GM12878 (cell line): ENCODE results near the gene LTBP4.

Experiments used
- BHLHE40 ChIP-seq, 2 experiments: fragments of 450-650 bp in 1 of 2; IDR thresholded peaks; 2 replicates each; pipeline ENCODE4 v1.6.1; 2011 to 2017; ENCODE audit warnings: low read depth in 2 of 2, borderline replicate concordance in 1 of 2, improper control_type of control experiment in 1 of 2, low read length in 1 of 2, mild to moderate bottlenecking in 1 of 2
- CHD2 ChIP-seq: IDR thresholded peaks from 2 replicates; pipeline ENCODE4 v1.6.1; 2011; ENCODE audit warnings: low read depth, low read length, improper control_type of control experiment, borderline replicate concordance
- POLR2A ChIP-seq: IDR thresholded peaks from 2 replicates; pipeline ENCODE4 v1.6.1; 2011; ENCODE audit warnings: low read depth, mild to moderate bottlenecking, low read length
- RFX5 ChIP-seq: IDR thresholded peaks from 2 replicates; pipeline ENCODE4 v1.6.1; 2011; ENCODE audit warnings: low read depth, low read length, improper control_type of control experiment
- SIN3A ChIP-seq: IDR thresholded peaks from 2 replicates; pipeline ENCODE4 v1.6.1; 2012; ENCODE audit warnings: low read depth, low read length, improper control_type of control experiment
- SPI1 ChIP-seq: IDR thresholded peaks from 2 replicates; pipeline ENCODE4 v1.6.1; 2011; ENCODE audit warnings: low read depth, mild to moderate bottlenecking, low read length, moderate library complexity, borderline replicate concordance; ENCODE audit not compliant: insufficient read depth
- TAF1 ChIP-seq: IDR thresholded peaks from 2 replicates; pipeline ENCODE4 v1.6.1; 2011; ENCODE audit warnings: mild to moderate bottlenecking, low read depth, low read length, borderline replicate concordance
- ZBTB40 ChIP-seq: fragments of 450-650 bp; IDR thresholded peaks from 2 replicates; pipeline ENCODE4 v1.6.1; 2016; ENCODE audit warnings: mild to moderate bottlenecking, moderate library complexity, borderline replicate concordance
- TF ChIP-seq, protein P1 (sequence below), 3 experiments: IDR thresholded peaks in 2 of 3; conservative IDR thresholded peaks in 1 of 3; 2 replicates each; pipeline ENCODE4 v1.5.1; 2011; ENCODE audit warnings: low read depth in 3 of 3, low read length in 3 of 3, mild to moderate bottlenecking in 3 of 3, control low read depth in 2 of 3, moderate library complexity in 2 of 3, inconsistent platforms in 1 of 3, mixed read lengths in 1 of 3; ENCODE audit not compliant: control insufficient read depth in 2 of 3, insufficient read depth in 1 of 3; ENCODE audit errors: extremely low read depth in 1 of 3
- TF ChIP-seq, protein P2 (sequence below): IDR thresholded peaks from 2 replicates; pipeline ENCODE4 v1.6.1; 2012; ENCODE audit warnings: mild to moderate bottlenecking, low read depth, low read length

GRCh38 chr19:40553885-40554857 lies 47.0 kb upstream of the LTBP4 start:
- TF ChIP-seq ZBTB40 (no peak), TAF1 (no peak), CHD2 (no peak), RFX5 (no peak), SIN3A (no peak), POLR2A (no peak), BHLHE40 (IDR thresholded peaks at IDR 0.05; ENCODE audit: borderline replicate concordance in 1 of 2, low read depth in 2 of 2, low read length in 1 of 2) (no peak), SPI1 (no peak)
- TF ChIP-seq, protein P1, sequence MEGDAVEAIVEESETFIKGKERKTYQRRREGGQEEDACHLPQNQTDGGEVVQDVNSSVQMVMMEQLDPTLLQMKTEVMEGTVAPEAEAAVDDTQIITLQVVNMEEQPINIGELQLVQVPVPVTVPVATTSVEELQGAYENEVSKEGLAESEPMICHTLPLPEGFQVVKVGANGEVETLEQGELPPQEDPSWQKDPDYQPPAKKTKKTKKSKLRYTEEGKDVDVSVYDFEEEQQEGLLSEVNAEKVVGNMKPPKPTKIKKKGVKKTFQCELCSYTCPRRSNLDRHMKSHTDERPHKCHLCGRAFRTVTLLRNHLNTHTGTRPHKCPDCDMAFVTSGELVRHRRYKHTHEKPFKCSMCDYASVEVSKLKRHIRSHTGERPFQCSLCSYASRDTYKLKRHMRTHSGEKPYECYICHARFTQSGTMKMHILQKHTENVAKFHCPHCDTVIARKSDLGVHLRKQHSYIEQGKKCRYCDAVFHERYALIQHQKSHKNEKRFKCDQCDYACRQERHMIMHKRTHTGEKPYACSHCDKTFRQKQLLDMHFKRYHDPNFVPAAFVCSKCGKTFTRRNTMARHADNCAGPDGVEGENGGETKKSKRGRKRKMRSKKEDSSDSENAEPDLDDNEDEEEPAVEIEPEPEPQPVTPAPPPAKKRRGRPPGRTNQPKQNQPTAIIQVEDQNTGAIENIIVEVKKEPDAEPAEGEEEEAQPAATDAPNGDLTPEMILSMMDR (IDR thresholded peaks at IDR 0.05 in 2 of 3, conservative IDR thresholded peaks at IDR 0.05 in 1 of 3; ENCODE audit: control insufficient read depth in 2 of 3, extremely low read depth in 1 of 3, insufficient read depth in 1 of 3, low read depth in 3 of 3, low read length in 3 of 3): no peak
- TF ChIP-seq, protein P2, sequence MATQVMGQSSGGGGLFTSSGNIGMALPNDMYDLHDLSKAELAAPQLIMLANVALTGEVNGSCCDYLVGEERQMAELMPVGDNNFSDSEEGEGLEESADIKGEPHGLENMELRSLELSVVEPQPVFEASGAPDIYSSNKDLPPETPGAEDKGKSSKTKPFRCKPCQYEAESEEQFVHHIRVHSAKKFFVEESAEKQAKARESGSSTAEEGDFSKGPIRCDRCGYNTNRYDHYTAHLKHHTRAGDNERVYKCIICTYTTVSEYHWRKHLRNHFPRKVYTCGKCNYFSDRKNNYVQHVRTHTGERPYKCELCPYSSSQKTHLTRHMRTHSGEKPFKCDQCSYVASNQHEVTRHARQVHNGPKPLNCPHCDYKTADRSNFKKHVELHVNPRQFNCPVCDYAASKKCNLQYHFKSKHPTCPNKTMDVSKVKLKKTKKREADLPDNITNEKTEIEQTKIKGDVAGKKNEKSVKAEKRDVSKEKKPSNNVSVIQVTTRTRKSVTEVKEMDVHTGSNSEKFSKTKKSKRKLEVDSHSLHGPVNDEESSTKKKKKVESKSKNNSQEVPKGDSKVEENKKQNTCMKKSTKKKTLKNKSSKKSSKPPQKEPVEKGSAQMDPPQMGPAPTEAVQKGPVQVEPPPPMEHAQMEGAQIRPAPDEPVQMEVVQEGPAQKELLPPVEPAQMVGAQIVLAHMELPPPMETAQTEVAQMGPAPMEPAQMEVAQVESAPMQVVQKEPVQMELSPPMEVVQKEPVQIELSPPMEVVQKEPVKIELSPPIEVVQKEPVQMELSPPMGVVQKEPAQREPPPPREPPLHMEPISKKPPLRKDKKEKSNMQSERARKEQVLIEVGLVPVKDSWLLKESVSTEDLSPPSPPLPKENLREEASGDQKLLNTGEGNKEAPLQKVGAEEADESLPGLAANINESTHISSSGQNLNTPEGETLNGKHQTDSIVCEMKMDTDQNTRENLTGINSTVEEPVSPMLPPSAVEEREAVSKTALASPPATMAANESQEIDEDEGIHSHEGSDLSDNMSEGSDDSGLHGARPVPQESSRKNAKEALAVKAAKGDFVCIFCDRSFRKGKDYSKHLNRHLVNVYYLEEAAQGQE: no peak
